ENCODE data around the gene UBE2E2. TPM values are rescaled to one million over a fixed set of nuclear protein-coding genes. Genes with fewer than 3 reads are reported as not detected.

The UBE2E2 gene
- polyA plus RNA-seq, 1 donor (not counting 4 experiments of a cell fraction or from before 2014, with no cell fraction given), result 63.2 TPM

- FAIRE-seq (no peak), DNase-seq (ENCODE audit: low read depth, low spot score) (no peak)
- Histone ChIP-seq H3K4me3 (ENCODE audit: control insufficient read depth in 2 of 3, extremely low read depth in 1 of 3, insufficient read depth in 2 of 3, low read depth in 1 of 3, low read length in 3 of 3) (no peak overlapping the region), H3K4me2 (ENCODE audit: control insufficient read depth, extremely low read depth, insufficient read depth, low read depth, low read length) (no peak overlapping the region), H3K4me1 (ENCODE audit: control insufficient read depth, extremely low read depth, insufficient read depth, low read length) (no peaks in the 10 kb centered on the region), H3K9ac (ENCODE audit: control insufficient read depth, extremely low read depth, insufficient read depth, low read length) (no peak overlapping the region), H3K27ac (ENCODE audit: control insufficient read depth, insufficient read depth, low read length) (no peak overlapping the region), H2AFZ (ENCODE audit: control insufficient read depth, low read length) (no peak overlapping the region), H3K79me2 (ENCODE audit: control insufficient read depth, insufficient read depth, low read length) (no peaks in the 10 kb centered on the region), H4K20me1 (ENCODE audit: control insufficient read depth, extremely low read depth, insufficient read depth, low read length) (no peaks in the 10 kb centered on the region), H3K36me3 (ENCODE audit: control insufficient read depth in 2 of 2, extremely low read depth in 1 of 2, insufficient read depth in 2 of 2, low read length in 2 of 2) (no peaks in the 10 kb centered on the region), H3K27me3 (ENCODE audit: control insufficient read depth, extremely low read depth, insufficient read depth, low read length) (no peaks in the 10 kb centered on the region), H3K9me3 (ENCODE audit: control insufficient read depth, low read depth, low read length) (no peaks in the 10 kb centered on the region), H3K9me1 (ENCODE audit: control insufficient read depth, extremely low read depth, insufficient read depth, low read length) (no peaks in the 10 kb centered on the region)
- dilution Hi-C loops (cut with MboI; ENCODE audit: extremely low pct_ligation_motif_present, low sequenced_read_pairs), result no loop called here
- TF ChIP-seq EZH2 (IDR thresholded peaks at IDR 0.05; ENCODE audit: low read length) (no peak), CTCF (optimal IDR thresholded peaks at IDR 0.05 in 1 of 3, IDR thresholded peaks at IDR 0.05 in 1 of 3, conservative IDR thresholded peaks at IDR 0.05 in 1 of 3; ENCODE audit: extremely low read depth in 1 of 3, insufficient read depth in 2 of 3, low read length in 3 of 3) (no peak)
These were observed 437.5 kb downstream of the UBE2E2 start for GRCh38 chr3:23640471-23641146.

Small RNAs within 50 kb of the gene (small RNA-seq; reads per million reads assigned to genes)
- gene AC121251.1 (ENCODE audit: insufficient read length in 3 of 3, low read depth in 3 of 3, low replicate concordance in 1 of 3), result 0 reads per million in 3 experiments
- 0 reads per million in 3 experiments for gene RF00019 (ENCODE audit: insufficient read length in 3 of 3, low read depth in 3 of 3, low replicate concordance in 1 of 3)
- gene RNU6-788P (ENCODE audit: insufficient read length in 3 of 3, low read depth in 3 of 3, low replicate concordance in 1 of 3), result 0 reads per million in 3 experiments
- 0 reads per million in 3 experiments for gene RNU6-922P (ENCODE audit: insufficient read length in 3 of 3, low read depth in 3 of 3, low replicate concordance in 1 of 3)

Measured in keratinocyte (primary cell).